HCT116 (cell line): ENCODE data around the gene CHMP1B.

Source experiments
- CTCF ChIP-seq, 3 experiments: fragments of 200-600 bp in 1 of 3; sonication (generic) in 1 of 3; IDR thresholded peaks in 2 of 3; conservative IDR thresholded peaks in 1 of 3; 2 replicates each; pipeline ENCODE4 v1.5.1; 2012 to 2017; ENCODE audit warnings: low read depth in 2 of 3, low read length in 2 of 3, antibody characterized with exemption in 1 of 3, borderline replicate concordance in 1 of 3, control low read depth in 1 of 3, mild to moderate bottlenecking in 1 of 3, mixed read lengths in 1 of 3, mixed run types in 1 of 3, moderate library complexity in 1 of 3; ENCODE audit not compliant: insufficient read depth in 1 of 3
- ELF1 ChIP-seq: IDR thresholded peaks from 2 replicates; pipeline ENCODE4 v1.6.1; 2012; ENCODE audit warnings: low read depth, borderline replicate concordance
- EZH2 ChIP-seq: fragments of 200-600 bp; sonication (generic); IDR thresholded peaks from 2 replicates; pipeline ENCODE4 v1.6.1; 2017; ENCODE audit warnings: antibody characterized with exemption, mixed run types
- FOSL1 ChIP-seq: IDR thresholded peaks from 2 replicates; pipeline ENCODE4 v1.6.1; 2012; ENCODE audit warnings: low read depth
- JUND ChIP-seq: IDR thresholded peaks from 2 replicates; pipeline ENCODE4 v1.6.1; 2012
- MAX ChIP-seq: IDR thresholded peaks from 2 replicates; pipeline ENCODE4 v1.6.1; 2012
- POLR2A ChIP-seq: IDR thresholded peaks from 2 replicates; pipeline ENCODE4 v1.7.0; 2011; ENCODE audit warnings: borderline replicate concordance; ENCODE audit not compliant: insufficient read depth, insufficient read length; ENCODE audit errors: extremely low read depth
- POLR2AphosphoS5 ChIP-seq: IDR thresholded peaks from 2 replicates; pipeline ENCODE4 v1.6.1; 2011; ENCODE audit warnings: mild to moderate bottlenecking, low read depth, low read length, moderate library complexity
- RAD21 ChIP-seq: IDR thresholded peaks from 2 replicates; pipeline ENCODE4 v1.6.1; 2012; ENCODE audit warnings: low read depth, mild to moderate bottlenecking
- REST ChIP-seq: IDR thresholded peaks from 2 replicates; pipeline ENCODE4 v1.6.1; 2012; ENCODE audit warnings: low read depth
- YY1 ChIP-seq: IDR thresholded peaks from 2 replicates; pipeline ENCODE4 v1.6.1; 2011; ENCODE audit warnings: low read length, low read depth, moderate library complexity, mild to moderate bottlenecking; ENCODE audit not compliant: insufficient replicate concordance; ENCODE audit errors: extremely low read depth
- ZBTB33 ChIP-seq: IDR thresholded peaks from 2 replicates; pipeline ENCODE4 v1.6.1; 2011; ENCODE audit warnings: mild to moderate bottlenecking, low read length, moderate library complexity; ENCODE audit not compliant: insufficient replicate concordance; ENCODE audit errors: extremely low read depth
- ZFX ChIP-seq: fragments of 450-650 bp; IDR thresholded peaks from 2 replicates; pipeline ENCODE4 v1.6.1; 2017

GRCh38 chr18:11865071-11865470 lies 13.9 kb downstream of the CHMP1B start:
- TF ChIP-seq POLR2AphosphoS5: no peak
- no peak for TF ChIP-seq CTCF (IDR thresholded peaks at IDR 0.05 in 2 of 3, conservative IDR thresholded peaks at IDR 0.05 in 1 of 3; ENCODE audit: borderline replicate concordance in 1 of 3, insufficient read depth in 1 of 3, low read depth in 2 of 3, low read length in 2 of 3)
- TF ChIP-seq REST: no peak
- TF ChIP-seq ELF1: no peak
- TF ChIP-seq ZBTB33: no peak
- no peak for TF ChIP-seq MAX
- TF ChIP-seq POLR2A: no peak
- no peak for TF ChIP-seq EZH2
- no peak for TF ChIP-seq YY1
- TF ChIP-seq ZFX: no peak
- TF ChIP-seq FOSL1: no peak
- no peak for TF ChIP-seq JUND
- TF ChIP-seq RAD21: no peak
